IMR-90 (cell line): Measurements from ENCODE around the gene POLE3. TPM values are rescaled to one million over a fixed set of nuclear protein-coding genes. Genes with fewer than 3 reads are reported as not detected.

Source experiments
- ATAC-seq: fragments of 200-7000 bp; cut with Tn5 transposase; 2 replicates; pipeline ENCODE4 v1.9.1; 2020; ENCODE audit warnings: low read depth, mild to moderate bottlenecking, moderate library complexity
- BruUV-seq: library from RNA; stranded (reverse); fragments of 400-500 nt; replicated peaks from 2 replicates; lab custom pipeline; 2021; lab: Mats Ljungman, UMichigan
- CTCF ChIA-PET: fragments of 300-600 bp; formaldehyde crosslinking; extraction: SDS; loops from one replicate; lab custom pipeline; 2021; ENCODE audit warnings: antibody characterized with exemption; lab: Yijun Ruan, JAX
- POLR2A ChIA-PET: fragments of 300-600 bp; sonication (Branson Sonifier 250); formaldehyde crosslinking; loops from one replicate; lab custom pipeline; 2022; ENCODE audit warnings: antibody characterized with exemption; ENCODE audit not compliant: unreplicated experiment; lab: Charles Lee
- DNase-seq: peaks from one replicate; pipeline ENCODE4 v3.0.0; 2013
- H2AFZ ChIP-seq: replicated peaks from 2 replicates; pipeline ENCODE3; 2013; ENCODE audit warnings: low read length, mild to moderate bottlenecking; ENCODE audit not compliant: poor library complexity
- H2AK5ac ChIP-seq: 2 replicates; pipeline ENCODE4 v1.6.1; 2013; ENCODE audit warnings: low read depth, low read length, inconsistent platforms
- H2AK9ac ChIP-seq: replicated peaks from 2 replicates; pipeline ENCODE3; 2013; ENCODE audit warnings: mild to moderate bottlenecking, low read depth, low read length, moderate library complexity; ENCODE audit not compliant: poor library complexity
- H2BK120ac ChIP-seq: 2 replicates; pipeline ENCODE4 v1.6.1; 2013; ENCODE audit warnings: low read depth, low read length, inconsistent platforms
- H2BK15ac ChIP-seq: 3 replicates; pipeline ENCODE4 v1.6.1; 2013; ENCODE audit warnings: low read depth, low read length, inconsistent platforms
- H2BK20ac ChIP-seq: 2 replicates; pipeline ENCODE4 v1.6.1; 2013; ENCODE audit warnings: low read depth, mild to moderate bottlenecking, inconsistent platforms, low read length, moderate library complexity
- H2BK5ac ChIP-seq: 2 replicates; pipeline ENCODE4 v1.6.1; 2013; ENCODE audit warnings: mild to moderate bottlenecking, low read depth, low read length, inconsistent platforms; ENCODE audit not compliant: poor library complexity, severe bottlenecking
- H3K14ac ChIP-seq: replicated peaks from 2 replicates; pipeline ENCODE4 v1.6.1; 2013; ENCODE audit warnings: low read depth, low read length, inconsistent platforms
- H3K18ac ChIP-seq: 2 replicates; pipeline ENCODE4 v1.6.1; 2013; ENCODE audit warnings: low read depth, low read length, control low read depth
- H3K23ac ChIP-seq: 2 replicates; pipeline ENCODE4 v1.6.1; 2013; ENCODE audit warnings: low read depth, low read length, inconsistent platforms
- H3K27ac ChIP-seq: 2 replicates; pipeline ENCODE4 v1.5.1; 2013; ENCODE audit warnings: mild to moderate bottlenecking, control low read depth, low read length; ENCODE audit not compliant: insufficient read depth
- H3K27me3 ChIP-seq: 2 replicates; pipeline ENCODE4 v1.6.1; 2013; ENCODE audit warnings: low read length; ENCODE audit not compliant: control insufficient read depth, insufficient read depth
- H3K36me3 ChIP-seq: 2 replicates; pipeline ENCODE4 v1.6.1; 2013; ENCODE audit warnings: low read length, mixed read lengths; ENCODE audit not compliant: control insufficient read depth, insufficient read depth
- H3K4ac ChIP-seq: 2 replicates; pipeline ENCODE4 v1.6.1; 2013; ENCODE audit warnings: low read depth, low read length, inconsistent platforms
- H3K4me1 ChIP-seq: 2 replicates; pipeline ENCODE4 v1.6.1; 2013; ENCODE audit warnings: low read length, mixed read lengths; ENCODE audit not compliant: control insufficient read depth, insufficient read depth
- H3K4me2 ChIP-seq: 2 replicates; pipeline ENCODE4 v1.6.1; 2013; ENCODE audit warnings: low read depth, mild to moderate bottlenecking, control low read depth, low read length, moderate library complexity
- H3K4me3 ChIP-seq: 2 replicates; pipeline ENCODE4 v1.5.1; 2013; ENCODE audit warnings: low read depth, mild to moderate bottlenecking, control low read depth, low read length, moderate library complexity; ENCODE audit not compliant: insufficient read depth
- H3K56ac ChIP-seq: 2 replicates; pipeline ENCODE4 v1.6.1; 2013; ENCODE audit warnings: low read length, inconsistent platforms; ENCODE audit not compliant: insufficient read depth; ENCODE audit errors: extremely low read depth
- H3K79me1 ChIP-seq, 2 experiments: 2 replicates each; pipeline ENCODE4 v1.6.1; 2013; ENCODE audit warnings: low read length in 2 of 2, inconsistent platforms in 1 of 2, low read depth in 1 of 2
- H3K9ac ChIP-seq: 2 replicates; pipeline ENCODE4 v1.6.1; 2013; ENCODE audit warnings: low read depth, low read length, control low read depth
- H3K9me1 ChIP-seq: 2 replicates; pipeline ENCODE4 v1.6.1; 2013; ENCODE audit warnings: low read length, inconsistent platforms; ENCODE audit not compliant: insufficient read depth
- H3K9me3 ChIP-seq: 2 replicates; pipeline ENCODE4 v1.6.1; 2013; ENCODE audit warnings: low read length; ENCODE audit not compliant: control insufficient read depth, insufficient read depth
- H4K20me1 ChIP-seq: 2 replicates; pipeline ENCODE4 v1.6.1; 2013; ENCODE audit warnings: low read length, inconsistent platforms; ENCODE audit not compliant: insufficient read depth
- H4K5ac ChIP-seq: 2 replicates; pipeline ENCODE4 v1.6.1; 2013; ENCODE audit warnings: mild to moderate bottlenecking, low read depth, low read length, control low read depth
- H4K8ac ChIP-seq, 2 experiments: 2 replicates each; pipeline ENCODE4 v1.6.1; 2013; ENCODE audit warnings: low read depth in 2 of 2, low read length in 2 of 2, control low read depth in 1 of 2, inconsistent platforms in 1 of 2
- H4K91ac ChIP-seq: 2 replicates; pipeline ENCODE4 v1.6.1; 2013; ENCODE audit warnings: low read depth, low read length, inconsistent platforms; ENCODE audit not compliant: insufficient read depth
- CEBPB ChIP-seq: IDR thresholded peaks from 2 replicates; pipeline ENCODE4 v1.6.1; 2012; ENCODE audit warnings: low read depth, low read length, improper control_type of control experiment
- CHD1 ChIP-seq: IDR thresholded peaks from 2 replicates; pipeline ENCODE4 v1.6.1; 2012; ENCODE audit warnings: low read depth, low read length, improper control_type of control experiment
- FOS ChIP-seq: fragments of 150-350 bp; IDR thresholded peaks from 2 replicates; pipeline ENCODE4 v1.6.1; 2016; ENCODE audit warnings: low read depth, low read length
- MAFK ChIP-seq: IDR thresholded peaks from 2 replicates; pipeline ENCODE4 v1.6.1; 2012; ENCODE audit warnings: low read depth, low read length, improper control_type of control experiment
- MAZ ChIP-seq: IDR thresholded peaks from 2 replicates; pipeline ENCODE4 v1.6.1; 2012; ENCODE audit warnings: low read depth, mild to moderate bottlenecking, low read length, improper control_type of control experiment, moderate library complexity, borderline replicate concordance
- MXI1 ChIP-seq: IDR thresholded peaks from 2 replicates; pipeline ENCODE4 v1.6.1; 2012; ENCODE audit warnings: low read depth, mild to moderate bottlenecking, low read length, moderate library complexity, borderline replicate concordance
- NFE2L2 ChIP-seq: fragments of 150-350 bp; IDR thresholded peaks from 2 replicates; pipeline ENCODE4 v1.6.1; 2016; ENCODE audit warnings: low read depth, mild to moderate bottlenecking, low read length
- POLR2A ChIP-seq: IDR thresholded peaks from 2 replicates; pipeline ENCODE4 v1.6.1; 2012; ENCODE audit warnings: mild to moderate bottlenecking, low read depth, low read length
- RAD21 ChIP-seq: IDR thresholded peaks from 2 replicates; pipeline ENCODE4 v1.6.1; 2012; ENCODE audit warnings: low read length, improper control_type of control experiment
- RCOR1 ChIP-seq: IDR thresholded peaks from 2 replicates; pipeline ENCODE4 v1.6.1; 2012; ENCODE audit warnings: mild to moderate bottlenecking, low read length, improper control_type of control experiment; ENCODE audit not compliant: insufficient replicate concordance
- SMC3 ChIP-seq: fragments of 150-350 bp; IDR thresholded peaks from 2 replicates; pipeline ENCODE4 v1.6.1; 2016; ENCODE audit warnings: low read depth, mild to moderate bottlenecking, antibody characterized with exemption, low read length, moderate library complexity
- WGBS, 2 experiments: methylation state at CpG; one replicate each; pipeline versions ENCODE4 v1.1.5 to v1.1.7; 2013; ENCODE audit warnings: missing lambda C conversion rate in 2 of 2; ENCODE audit not compliant: insufficient read length in 1 of 2; ENCODE audit errors: extremely low coverage in 2 of 2; 5-methylcytosine and 5-hydroxymethylcytosine counted together
- dilution Hi-C: fragments of 300-500 bp; cut with HindIII; formaldehyde crosslinking; loops from one replicate; pipeline ENCODE4 v1.14.3; 2018; ENCODE audit warnings: low sequenced_read_pairs; ENCODE audit not compliant: unreplicated experiment
- in situ Hi-C: fragments of 300-500 bp; cut with MboI; formaldehyde crosslinking; loops from 3 replicates; pipeline ENCODE4 v1.14.3; 2019; ENCODE audit warnings: low sequenced_read_pairs, inconsistent platforms, mixed read lengths
- intact Hi-C: fragments of 100-400 bp; cut with micrococcal nuclease; formaldehyde crosslinking; loops from 2 replicates; pipeline ENCODE4 v1.10.0; 2022
- polyA plus RNA-seq, 3 experiments: library from polyadenylated mRNA; depleted of rRNA; stranded (reverse); fragments of >200 nt; gene quantifications; 2 replicates each; pipeline ENCODE4 v1.2.3, GENCODE V29; 2012; ENCODE audit warnings: low replicate concordance in 1 of 3
- total RNA-seq: library from RNA; depleted of rRNA; stranded (reverse); fragments of >200 nt; gene quantifications from 2 replicates; pipeline ENCODE4 v1.2.3, GENCODE V29; 2012
- TF ChIP-seq, protein P1 (sequence below): conservative IDR thresholded peaks from 2 replicates; pipeline ENCODE4 v1.5.1; 2012; ENCODE audit warnings: mild to moderate bottlenecking, low read depth, low read length, improper control_type of control experiment
- TF ChIP-seq, protein P2 (sequence below): fragments of 150-350 bp; IDR thresholded peaks from 2 replicates; pipeline ENCODE4 v1.6.1; 2017; ENCODE audit warnings: mild to moderate bottlenecking, antibody characterized with exemption, low read length, low read depth
- TF ChIP-seq, protein P3 (sequence below): fragments of 150-350 bp; IDR thresholded peaks from 2 replicates; pipeline ENCODE4 v1.6.1; 2016; ENCODE audit warnings: low read depth, mild to moderate bottlenecking, low read length, moderate library complexity, borderline replicate concordance

POLE3 gene
- total and polyA plus RNA-seq, 2 of the 4 experiments (the other 2 are of a cell fraction): 34.8 to 43.0 TPM

DNA sequence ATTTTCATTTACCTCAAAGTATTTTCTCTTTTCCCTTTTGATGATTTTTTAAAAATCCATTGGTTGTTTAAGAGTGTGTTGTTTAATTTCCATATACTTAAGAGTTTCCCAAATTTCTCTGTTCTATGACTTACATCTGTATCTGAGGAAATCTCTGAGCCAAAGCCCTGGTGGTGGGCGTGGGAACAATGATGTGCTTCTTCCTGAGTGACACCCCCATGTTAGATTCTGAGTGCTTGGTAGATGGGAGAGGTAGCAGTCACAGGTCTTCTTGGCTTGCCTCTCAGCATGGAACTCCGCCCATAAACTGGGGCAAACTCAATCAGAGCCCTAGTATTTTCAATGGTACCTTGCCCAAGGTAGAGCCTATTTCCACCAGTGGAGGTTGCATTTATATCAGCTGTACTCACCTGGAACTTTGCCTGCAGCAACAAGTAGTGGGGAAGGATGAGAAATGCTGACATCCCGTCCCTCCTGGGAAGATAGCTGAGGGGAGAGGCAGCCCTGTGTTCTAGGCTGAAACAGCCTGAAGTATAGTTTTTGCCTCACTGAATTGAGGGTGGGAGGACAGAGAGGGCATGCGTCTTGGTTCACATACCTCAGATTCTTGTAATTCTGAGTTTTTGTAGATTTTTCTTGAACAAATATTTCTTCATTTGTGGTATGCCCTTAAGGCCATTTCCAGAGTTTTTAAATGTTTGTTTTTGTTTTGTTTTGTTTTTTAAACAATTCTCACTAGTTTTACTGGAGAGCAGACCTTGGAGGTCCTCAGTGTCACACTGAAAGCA is 26.4 kb upstream of the POLE3 start:
- peak overlapping the region; percentile 68; the same call in 1 of the 2 replicates for H3K14ac ChIP-seq
- dilution Hi-C loops: no loop called here
- H3K4me3 ChIP-seq: no peak overlapping the region
- in situ Hi-C loops: no loop called here
- peak overlapping the region; percentile 91 for H3K4ac ChIP-seq
- H2AK9ac ChIP-seq: peak overlapping the region; percentile 82
- no peaks in the 10 kb centered on the region for H4K20me1 ChIP-seq
- peak; percentile 98 for ATAC-seq
- peak overlapping the region; percentile 33 for H3K18ac ChIP-seq
- ChIA-PET CTCF (interaction anchor here (0.6 kb wide), 1 partner anchor 212 kb away, joined by 3 read pairs; no protein-coding TSS in a partner anchor), POLR2A (no interaction called here)
- H3K9ac ChIP-seq: peak overlapping the region; percentile 28; the same call in 1 of the 2 replicates
- peak overlapping the region in 1 of 2 experiments; percentile 76; a peak in 1 of 4 replicates for H4K8ac ChIP-seq
- H3K56ac ChIP-seq: peak overlapping the region; percentile 61; the same call in 1 of the 2 replicates
- no peaks in the 10 kb centered on the region for H3K9me3 ChIP-seq
- H2BK15ac ChIP-seq: peak overlapping the region; percentile 22; the same call in 1 of the 3 replicates
- H2BK120ac ChIP-seq: peak overlapping the region; percentile 81
- peak overlapping the region; percentile 88 for H2BK20ac ChIP-seq
- BruUV-seq: no TSS peak
- peak overlapping the region; percentile 77 for H2AFZ ChIP-seq
- peak overlapping the region; percentile 31; the same call in 1 of the 2 replicates for H3K27ac ChIP-seq
- peak overlapping the region; percentile 82 for H2AK5ac ChIP-seq
- H3K27me3 ChIP-seq: peaks cover 7% of the 10 kb centered on the region
- peak overlapping the region; percentile 73 for H4K5ac ChIP-seq
- peaks cover 4% of the 10 kb centered on the region; the same call in 1 of the 2 replicates for H3K4me1 ChIP-seq
- WGBS, 2 experiments: no CpG with 5 or more reads among the region's 4 CpGs
- intact Hi-C loops: no loop called here
- no peaks in the 10 kb centered on the region for H3K79me1 ChIP-seq
- no peak overlapping the region for H3K23ac ChIP-seq
- no peak overlapping the region for H2BK5ac ChIP-seq
- H3K36me3 ChIP-seq: no peaks in the 10 kb centered on the region
- H3K4me2 ChIP-seq: peak overlapping the region; percentile 38; the same call in 1 of the 2 replicates
- peak overlapping the region; percentile 71 for H4K91ac ChIP-seq
- peaks cover 5% of the 10 kb centered on the region; the same call in 1 of the 2 replicates for H3K9me1 ChIP-seq
- peak; percentile 17 for DNase-seq
- TF ChIP-seq CEBPB: no peak
- TF ChIP-seq NFE2L2: no peak
- TF ChIP-seq MXI1: no peak
- TF ChIP-seq RCOR1: no peak
- TF ChIP-seq, protein P1, sequence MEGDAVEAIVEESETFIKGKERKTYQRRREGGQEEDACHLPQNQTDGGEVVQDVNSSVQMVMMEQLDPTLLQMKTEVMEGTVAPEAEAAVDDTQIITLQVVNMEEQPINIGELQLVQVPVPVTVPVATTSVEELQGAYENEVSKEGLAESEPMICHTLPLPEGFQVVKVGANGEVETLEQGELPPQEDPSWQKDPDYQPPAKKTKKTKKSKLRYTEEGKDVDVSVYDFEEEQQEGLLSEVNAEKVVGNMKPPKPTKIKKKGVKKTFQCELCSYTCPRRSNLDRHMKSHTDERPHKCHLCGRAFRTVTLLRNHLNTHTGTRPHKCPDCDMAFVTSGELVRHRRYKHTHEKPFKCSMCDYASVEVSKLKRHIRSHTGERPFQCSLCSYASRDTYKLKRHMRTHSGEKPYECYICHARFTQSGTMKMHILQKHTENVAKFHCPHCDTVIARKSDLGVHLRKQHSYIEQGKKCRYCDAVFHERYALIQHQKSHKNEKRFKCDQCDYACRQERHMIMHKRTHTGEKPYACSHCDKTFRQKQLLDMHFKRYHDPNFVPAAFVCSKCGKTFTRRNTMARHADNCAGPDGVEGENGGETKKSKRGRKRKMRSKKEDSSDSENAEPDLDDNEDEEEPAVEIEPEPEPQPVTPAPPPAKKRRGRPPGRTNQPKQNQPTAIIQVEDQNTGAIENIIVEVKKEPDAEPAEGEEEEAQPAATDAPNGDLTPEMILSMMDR: no peak
- no peak for TF ChIP-seq SMC3
- TF ChIP-seq, protein P2, sequence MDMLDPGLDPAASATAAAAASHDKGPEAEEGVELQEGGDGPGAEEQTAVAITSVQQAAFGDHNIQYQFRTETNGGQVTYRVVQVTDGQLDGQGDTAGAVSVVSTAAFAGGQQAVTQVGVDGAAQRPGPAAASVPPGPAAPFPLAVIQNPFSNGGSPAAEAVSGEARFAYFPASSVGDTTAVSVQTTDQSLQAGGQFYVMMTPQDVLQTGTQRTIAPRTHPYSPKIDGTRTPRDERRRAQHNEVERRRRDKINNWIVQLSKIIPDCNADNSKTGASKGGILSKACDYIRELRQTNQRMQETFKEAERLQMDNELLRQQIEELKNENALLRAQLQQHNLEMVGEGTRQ: no peak
- no peak for TF ChIP-seq RAD21
- TF ChIP-seq FOS: no peak
- TF ChIP-seq MAFK: no peak
- no peak for TF ChIP-seq CHD1
- TF ChIP-seq, protein P3, sequence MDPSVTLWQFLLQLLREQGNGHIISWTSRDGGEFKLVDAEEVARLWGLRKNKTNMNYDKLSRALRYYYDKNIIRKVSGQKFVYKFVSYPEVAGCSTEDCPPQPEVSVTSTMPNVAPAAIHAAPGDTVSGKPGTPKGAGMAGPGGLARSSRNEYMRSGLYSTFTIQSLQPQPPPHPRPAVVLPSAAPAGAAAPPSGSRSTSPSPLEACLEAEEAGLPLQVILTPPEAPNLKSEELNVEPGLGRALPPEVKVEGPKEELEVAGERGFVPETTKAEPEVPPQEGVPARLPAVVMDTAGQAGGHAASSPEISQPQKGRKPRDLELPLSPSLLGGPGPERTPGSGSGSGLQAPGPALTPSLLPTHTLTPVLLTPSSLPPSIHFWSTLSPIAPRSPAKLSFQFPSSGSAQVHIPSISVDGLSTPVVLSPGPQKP: no peak
- TF ChIP-seq MAZ: no peak
- TF ChIP-seq POLR2A: no peak
